PFSK-1 (cell line): Measurements from ENCODE around the gene TRPC3.

Source experiments
- FOXP2 ChIP-seq: optimal IDR thresholded peaks from 2 replicates; pipeline ENCODE3; 2011; ENCODE audit warnings: borderline replicate concordance, control low read depth, inconsistent platforms; ENCODE audit not compliant: insufficient read depth; ENCODE audit errors: extremely low read length, extremely low read depth
- POLR2AphosphoS5 ChIP-seq: IDR thresholded peaks from 2 replicates; pipeline ENCODE4 v1.6.1; 2012; ENCODE audit warnings: low read depth, mild to moderate bottlenecking, control low read depth, low read length, moderate library complexity
- SIN3A ChIP-seq: IDR thresholded peaks from 2 replicates; pipeline ENCODE4 v1.6.1; 2012; ENCODE audit warnings: mild to moderate bottlenecking, low read length, moderate library complexity, borderline replicate concordance; ENCODE audit not compliant: insufficient read depth
- TAF1 ChIP-seq: IDR thresholded peaks from 2 replicates; pipeline ENCODE4 v1.6.1; 2012; ENCODE audit warnings: low read length, control low read depth, borderline replicate concordance; ENCODE audit not compliant: insufficient read depth
- TF ChIP-seq, protein P1 (sequence below), 2 experiments: IDR thresholded peaks; 2 replicates each; pipeline versions ENCODE4 v1.6.1 to v1.8.0; 2011 to 2012; ENCODE audit warnings: low read depth in 2 of 2, low read length in 2 of 2, control low read depth in 1 of 2, inconsistent platforms in 1 of 2, mild to moderate bottlenecking in 1 of 2, moderate library complexity in 1 of 2; ENCODE audit not compliant: insufficient read depth in 1 of 2

The TRPC3 gene

DNA sequence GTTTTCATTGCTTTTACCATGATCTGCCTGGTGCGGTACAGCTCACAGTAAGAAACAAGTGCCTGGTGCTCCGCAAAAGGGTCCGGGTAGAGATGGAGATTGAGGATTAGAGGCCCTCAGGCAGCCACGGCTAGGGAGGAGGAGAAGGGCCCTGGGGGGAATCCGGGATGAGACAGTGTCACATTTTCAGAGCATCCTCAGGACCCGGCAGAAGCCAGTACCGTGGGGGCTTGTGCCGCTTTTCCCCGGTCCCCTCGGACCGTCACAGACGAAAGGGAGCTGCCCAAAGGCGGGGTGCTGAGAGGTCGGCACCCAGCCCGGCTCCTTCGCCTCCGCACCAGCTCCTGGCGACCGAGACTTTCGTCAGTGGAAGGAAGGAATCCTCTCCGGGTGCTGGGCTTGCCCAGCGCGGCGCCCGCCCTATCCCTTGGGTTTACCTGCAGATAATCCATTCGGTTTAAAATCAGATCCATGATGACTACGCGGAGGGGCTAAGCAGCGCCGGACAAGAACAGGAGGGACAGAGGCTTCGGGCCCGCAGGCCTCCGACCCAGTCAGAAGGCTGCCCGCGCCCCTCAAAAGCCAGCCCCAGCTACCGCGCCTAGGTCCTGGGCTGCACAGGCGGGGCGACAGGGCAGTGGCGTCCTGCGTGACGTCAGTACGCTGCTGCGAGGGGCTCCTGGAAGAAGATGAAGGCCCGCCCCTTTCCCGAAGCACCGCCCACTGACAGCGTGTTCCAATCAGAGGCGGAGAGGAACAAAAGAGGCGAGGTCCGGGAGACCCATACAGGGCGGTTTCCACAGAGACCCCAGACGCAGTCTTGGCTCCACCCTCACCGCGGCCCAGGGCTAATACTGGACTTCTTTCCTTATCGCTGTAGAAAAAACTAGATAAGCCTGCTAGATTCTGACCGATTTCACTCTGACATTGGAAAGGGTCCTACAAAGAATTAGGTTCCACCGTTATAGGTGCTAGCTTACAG, 81.7 kb downstream of the TRPC3 start, which contains the start of gene BBS7:
Gene BBS7, minus strand, starts transcription at position 634 of the 982 bp plus-strand sequence. Its CDS starts 161 bp downstream, at position 473.
- TF ChIP-seq POLR2AphosphoS5 (peak; percentile 92), FOXP2 (peak; percentile 84), SIN3A (0 out of 2 replicates have a peak, but pooled peaks have one; percentile 34), TAF1 (peak; percentile 80; the same call in 1 of the 2 replicates)
- TF ChIP-seq, protein P1, sequence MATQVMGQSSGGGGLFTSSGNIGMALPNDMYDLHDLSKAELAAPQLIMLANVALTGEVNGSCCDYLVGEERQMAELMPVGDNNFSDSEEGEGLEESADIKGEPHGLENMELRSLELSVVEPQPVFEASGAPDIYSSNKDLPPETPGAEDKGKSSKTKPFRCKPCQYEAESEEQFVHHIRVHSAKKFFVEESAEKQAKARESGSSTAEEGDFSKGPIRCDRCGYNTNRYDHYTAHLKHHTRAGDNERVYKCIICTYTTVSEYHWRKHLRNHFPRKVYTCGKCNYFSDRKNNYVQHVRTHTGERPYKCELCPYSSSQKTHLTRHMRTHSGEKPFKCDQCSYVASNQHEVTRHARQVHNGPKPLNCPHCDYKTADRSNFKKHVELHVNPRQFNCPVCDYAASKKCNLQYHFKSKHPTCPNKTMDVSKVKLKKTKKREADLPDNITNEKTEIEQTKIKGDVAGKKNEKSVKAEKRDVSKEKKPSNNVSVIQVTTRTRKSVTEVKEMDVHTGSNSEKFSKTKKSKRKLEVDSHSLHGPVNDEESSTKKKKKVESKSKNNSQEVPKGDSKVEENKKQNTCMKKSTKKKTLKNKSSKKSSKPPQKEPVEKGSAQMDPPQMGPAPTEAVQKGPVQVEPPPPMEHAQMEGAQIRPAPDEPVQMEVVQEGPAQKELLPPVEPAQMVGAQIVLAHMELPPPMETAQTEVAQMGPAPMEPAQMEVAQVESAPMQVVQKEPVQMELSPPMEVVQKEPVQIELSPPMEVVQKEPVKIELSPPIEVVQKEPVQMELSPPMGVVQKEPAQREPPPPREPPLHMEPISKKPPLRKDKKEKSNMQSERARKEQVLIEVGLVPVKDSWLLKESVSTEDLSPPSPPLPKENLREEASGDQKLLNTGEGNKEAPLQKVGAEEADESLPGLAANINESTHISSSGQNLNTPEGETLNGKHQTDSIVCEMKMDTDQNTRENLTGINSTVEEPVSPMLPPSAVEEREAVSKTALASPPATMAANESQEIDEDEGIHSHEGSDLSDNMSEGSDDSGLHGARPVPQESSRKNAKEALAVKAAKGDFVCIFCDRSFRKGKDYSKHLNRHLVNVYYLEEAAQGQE (IDR thresholded peaks at IDR 0.05; ENCODE audit: insufficient read depth in 1 of 2, low read depth in 2 of 2, low read length in 2 of 2), result 0 out of 4 replicates have a peak, but pooled peaks of 1 of the 2 experiments have one; percentile 26

DNA sequence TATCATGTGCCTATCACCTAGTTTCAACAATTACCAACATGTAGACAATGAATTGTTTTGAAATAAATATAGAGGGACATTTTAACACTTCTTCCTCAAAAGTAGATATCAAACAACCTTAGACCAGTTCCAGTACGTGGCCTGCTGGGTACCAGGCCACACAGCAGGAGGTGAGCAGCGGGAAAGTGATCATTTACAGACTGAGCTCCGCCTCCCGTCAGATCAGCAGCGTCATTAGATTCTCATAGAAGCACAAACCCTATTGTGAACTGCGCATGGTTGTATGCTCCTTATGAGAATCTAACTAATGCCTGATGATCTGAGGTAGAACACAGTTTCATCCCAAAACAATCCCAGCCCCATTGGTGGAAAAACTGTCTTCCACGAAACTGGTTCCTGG, 88.1 kb downstream of the TRPC3 start:
- TF ChIP-seq FOXP2, result no peak
- TF ChIP-seq SIN3A, result no peak
- TF ChIP-seq, protein P1 (IDR thresholded peaks at IDR 0.05; ENCODE audit: insufficient read depth in 1 of 2, low read depth in 2 of 2, low read length in 2 of 2), result no peak
- no peak for TF ChIP-seq TAF1
- TF ChIP-seq POLR2AphosphoS5, result no peak

DNA sequence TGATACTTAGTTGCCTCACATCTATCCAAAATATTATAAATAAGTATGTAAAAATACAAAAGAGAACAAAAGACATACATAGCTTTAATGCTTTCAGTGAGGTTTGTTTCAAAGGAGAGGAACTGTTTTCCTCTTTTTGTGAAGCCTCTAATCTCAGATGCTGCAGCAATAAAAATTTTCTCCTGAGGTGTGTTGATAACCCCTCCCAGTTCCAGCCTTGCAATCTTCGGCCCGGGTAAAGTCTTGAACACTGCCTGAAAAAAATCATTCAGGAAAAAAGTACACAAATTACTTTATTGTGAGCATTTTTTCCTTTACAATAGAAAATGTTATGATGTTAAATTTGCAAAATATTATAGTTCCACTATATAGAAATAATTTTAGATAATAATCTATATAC, 90.4 kb downstream of the TRPC3 start:
- no peak for TF ChIP-seq POLR2AphosphoS5
- TF ChIP-seq, protein P1 (IDR thresholded peaks at IDR 0.05; ENCODE audit: insufficient read depth in 1 of 2, low read depth in 2 of 2, low read length in 2 of 2), result no peak
- TF ChIP-seq TAF1, result no peak
- TF ChIP-seq SIN3A, result no peak
- no peak for TF ChIP-seq FOXP2

DNA sequence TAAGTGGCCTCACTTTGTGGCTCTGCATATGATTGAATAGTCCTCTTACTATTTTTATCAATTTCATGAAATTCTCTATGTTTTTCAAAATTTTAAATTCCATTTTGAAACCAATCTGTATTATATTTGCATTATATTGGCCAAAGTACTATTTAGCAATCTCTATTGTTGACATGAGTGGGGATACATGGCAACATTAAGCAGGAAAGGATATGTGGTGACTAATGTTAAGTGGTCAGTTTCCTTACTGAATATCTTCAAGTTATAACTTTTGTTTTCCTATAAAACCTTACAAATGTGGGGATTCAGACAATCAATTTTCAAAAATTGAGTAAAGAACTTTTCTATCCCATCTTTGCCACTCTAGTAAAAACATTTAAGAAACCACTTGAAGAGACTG, 91.7 kb downstream of the TRPC3 start:
- TF ChIP-seq SIN3A, result no peak
- TF ChIP-seq, protein P1 (IDR thresholded peaks at IDR 0.05; ENCODE audit: insufficient read depth in 1 of 2, low read depth in 2 of 2, low read length in 2 of 2), result no peak
- no peak for TF ChIP-seq POLR2AphosphoS5
- TF ChIP-seq TAF1, result no peak
- TF ChIP-seq FOXP2, result no peak
